Activated gamma-delta T cell treated with Interleukin-2 at 50 U/mL for 16 hours (primary cell): ENCODE data around the gene FAF1.
"Not testable (repeated sequence)": the region's sequence is repeated elsewhere in the genome, so short reads cannot be mapped to it uniquely, and the experiment has no call there.

Experiments
- DNase-seq: peaks from one replicate; pipeline ENCODE4 v3.0.0-alpha.2; 2020

Gene FAF1

GRCh38 chr1:50527987-50528320 lies 432.1 kb downstream of the FAF1 start:
- not testable (repeated sequence) for DNase-seq

DNA sequence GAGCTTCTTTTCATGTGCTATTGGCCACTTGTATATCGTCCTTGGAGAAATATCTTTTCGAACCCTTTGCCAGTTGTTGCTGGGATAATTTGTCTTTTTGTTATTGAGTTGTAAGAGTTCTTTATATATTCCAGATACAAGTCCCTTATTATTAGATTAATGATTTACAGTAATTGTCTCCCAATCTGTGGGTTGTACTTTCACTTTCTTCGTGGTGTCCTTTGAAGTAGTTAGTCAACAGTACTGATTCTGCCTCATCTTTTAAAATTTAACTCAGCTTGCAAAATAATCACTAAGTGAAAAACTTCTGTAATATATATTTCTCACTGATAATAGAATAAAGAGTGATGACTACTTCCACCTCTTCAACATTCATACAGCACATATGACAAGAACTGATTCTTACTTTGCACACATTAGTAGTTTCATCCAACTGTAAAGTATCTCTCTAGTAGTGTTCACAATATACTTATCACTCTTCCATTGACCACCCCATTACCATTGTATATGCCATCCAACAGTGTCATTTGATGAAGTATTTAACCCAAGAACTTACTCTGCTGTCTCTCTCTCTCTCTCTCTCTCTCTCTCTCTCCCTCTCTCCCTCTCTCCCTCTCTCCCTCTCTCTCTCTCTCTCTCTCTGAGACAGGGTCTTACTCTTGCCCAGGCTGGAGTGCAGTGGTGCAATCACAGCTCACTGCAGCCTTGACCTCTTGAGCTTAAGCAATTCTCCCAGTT lies 432.6 kb downstream of the FAF1 start:
- DNase-seq: no peak

- no peak for DNase-seq
Measured at GRCh38 chr1:50526431-50526830, 433.6 kb downstream of the FAF1 start.

DNA sequence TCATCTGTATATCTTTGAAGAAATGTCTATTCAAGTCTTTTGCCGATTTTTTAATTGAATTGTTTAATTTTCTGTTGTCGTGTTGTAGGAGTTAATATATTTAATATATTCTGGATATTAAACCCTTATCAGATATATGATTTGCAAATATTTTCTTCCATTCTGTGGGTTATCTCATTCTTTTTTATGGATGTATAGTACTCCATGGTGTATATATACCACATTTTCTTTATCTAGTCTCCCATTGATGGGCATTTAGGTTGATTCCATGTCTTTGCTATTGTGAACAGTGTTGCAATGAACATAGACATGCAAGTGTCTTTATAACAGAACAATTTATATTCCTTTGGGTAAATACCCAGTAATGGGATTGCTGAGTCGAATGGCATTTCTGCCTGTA lies 436.5 kb downstream of the FAF1 start:
- no peak for DNase-seq

GRCh38 chr1:50522691-50523342 lies 437.2 kb downstream of the FAF1 start:
- DNase-seq: no peak

DNA sequence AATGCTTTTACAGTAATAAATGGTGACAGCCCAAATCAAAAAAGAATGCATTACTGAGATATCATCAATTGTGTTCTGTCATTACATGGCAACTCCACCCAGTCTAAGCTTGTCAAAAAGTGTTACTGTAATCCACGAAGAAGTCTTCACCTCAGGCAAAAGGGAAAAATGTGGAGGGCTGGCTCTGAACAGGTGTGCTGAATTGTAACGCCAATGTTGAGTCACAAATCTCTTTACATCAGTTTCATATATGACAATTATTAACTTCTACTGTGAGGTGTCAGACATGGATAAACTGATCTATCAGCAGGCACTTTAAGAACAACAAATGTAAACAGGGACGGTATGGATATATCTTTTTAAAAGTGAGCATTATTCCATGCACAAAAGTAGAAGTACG lies 438.4 kb downstream of the FAF1 start:
- DNase-seq: no peak

DNA sequence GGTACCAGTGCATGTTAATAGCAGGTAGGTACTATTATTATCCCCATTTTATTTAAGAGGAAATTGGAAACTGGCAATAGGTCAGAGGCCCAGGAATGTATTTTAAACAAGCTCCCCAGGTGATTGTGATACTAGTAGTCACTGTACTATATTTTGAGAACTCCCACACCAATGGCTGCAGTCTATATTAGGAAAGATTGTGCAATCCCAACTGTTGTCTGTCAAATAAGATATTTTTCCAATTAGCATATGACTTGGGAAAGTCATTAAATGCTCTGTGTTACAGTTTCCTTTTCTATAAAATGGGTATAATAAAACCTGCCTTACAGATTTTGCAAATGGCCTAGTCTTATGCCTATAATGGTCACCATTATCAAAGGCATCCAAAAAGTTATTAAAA lies 442.6 kb downstream of the FAF1 start:
- no peak for DNase-seq

DNA sequence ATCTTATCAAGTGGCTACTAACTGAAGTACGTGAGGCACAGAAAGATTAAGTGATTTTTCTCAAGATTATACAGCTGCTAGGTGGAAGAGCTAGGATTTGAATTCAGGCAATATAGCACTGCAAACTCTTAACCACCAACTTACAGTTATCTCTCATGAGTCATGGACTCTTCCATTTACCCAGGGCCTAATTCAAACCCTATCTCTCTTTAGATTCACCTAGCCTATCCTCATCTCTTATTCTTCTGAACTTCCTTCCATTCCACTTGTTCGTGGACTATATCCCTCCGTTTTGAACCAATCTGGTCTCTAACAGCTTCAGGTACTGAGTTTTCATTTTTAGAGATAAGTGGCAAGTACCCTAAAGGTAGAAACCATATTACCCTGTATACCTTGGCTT lies 444.0 kb downstream of the FAF1 start:
- DNase-seq: no peak

- no peak for DNase-seq
Measured at GRCh38 chr1:50508040-50508586, 452.0 kb downstream of the FAF1 start.

DNA sequence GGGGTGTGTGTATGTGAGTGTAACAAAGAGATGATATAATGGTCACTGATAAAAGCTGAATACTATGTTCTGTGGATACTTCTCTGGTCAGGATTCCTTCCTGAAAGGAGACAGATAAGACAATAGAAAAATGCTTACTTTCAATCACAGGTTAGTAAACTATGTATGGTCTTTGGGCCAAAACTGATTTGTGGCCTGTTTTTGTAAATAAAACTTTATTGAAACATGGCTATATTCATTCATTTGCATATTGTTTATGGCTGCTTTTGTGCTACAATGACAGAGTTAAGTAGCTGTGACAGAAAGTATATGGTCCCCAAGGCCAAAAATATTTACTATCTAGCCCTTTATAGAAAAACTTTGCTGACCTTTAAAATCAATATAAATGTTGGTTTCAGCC lies 454.6 kb downstream of the FAF1 start:
- DNase-seq: no peak

DNA sequence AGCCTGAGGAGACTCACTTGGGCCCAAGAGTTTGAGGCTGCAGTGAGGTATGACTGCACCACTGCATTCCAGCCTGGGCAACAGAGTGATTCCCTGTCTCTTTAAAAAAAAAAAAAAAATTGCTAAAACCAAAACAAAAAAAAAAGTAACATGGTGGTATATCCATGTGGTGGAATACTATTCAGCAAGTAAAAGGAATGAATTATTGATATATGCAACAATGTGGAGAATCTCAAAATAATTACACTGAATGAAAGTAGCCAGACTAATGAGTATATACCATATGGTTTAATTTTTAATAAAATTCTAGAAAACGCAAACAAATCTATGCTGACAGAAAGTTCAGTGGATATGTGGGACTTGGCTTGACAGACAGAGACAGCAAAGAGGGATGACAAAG lies 456.6 kb downstream of the FAF1 start:
- no peak for DNase-seq

DNA sequence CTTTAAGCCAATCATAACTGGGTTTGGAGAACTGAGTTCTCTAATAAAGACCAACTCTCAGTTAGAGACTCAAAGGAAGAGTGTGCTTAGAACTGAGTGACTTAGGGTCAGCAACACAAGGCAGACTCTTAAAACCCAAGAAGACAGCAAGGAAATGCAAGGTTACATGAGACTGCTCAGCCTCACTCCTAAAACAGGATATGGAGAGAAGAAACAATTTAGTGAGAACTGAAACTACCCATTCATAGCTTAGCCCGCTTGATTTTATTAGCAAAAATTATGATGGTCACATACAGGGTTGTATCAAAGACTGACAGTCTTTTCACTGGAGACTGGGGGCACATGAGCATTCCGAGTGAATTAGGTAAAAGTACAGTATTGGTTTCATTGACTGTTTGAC lies 457.9 kb downstream of the FAF1 start:
- DNase-seq: no peak

- no peak for DNase-seq
Measured at GRCh38 chr1:50497007-50497406, 463.1 kb downstream of the FAF1 start.

GRCh38 chr1:50493710-50494109 lies 466.4 kb downstream of the FAF1 start:
- no peak for DNase-seq

- DNase-seq: no peak
Measured at GRCh38 chr1:50492142-50492541, 467.9 kb downstream of the FAF1 start.

- DNase-seq: no peak
Measured at GRCh38 chr1:50491142-50491541, 468.9 kb downstream of the FAF1 start.

GRCh38 chr1:50490640-50491039 lies 469.4 kb downstream of the FAF1 start:
- DNase-seq: no peak

- no peak for DNase-seq
Measured at GRCh38 chr1:50488876-50489275, 471.2 kb downstream of the FAF1 start.

- DNase-seq: no peak
Measured at GRCh38 chr1:50488356-50488755, 471.7 kb downstream of the FAF1 start.

DNA sequence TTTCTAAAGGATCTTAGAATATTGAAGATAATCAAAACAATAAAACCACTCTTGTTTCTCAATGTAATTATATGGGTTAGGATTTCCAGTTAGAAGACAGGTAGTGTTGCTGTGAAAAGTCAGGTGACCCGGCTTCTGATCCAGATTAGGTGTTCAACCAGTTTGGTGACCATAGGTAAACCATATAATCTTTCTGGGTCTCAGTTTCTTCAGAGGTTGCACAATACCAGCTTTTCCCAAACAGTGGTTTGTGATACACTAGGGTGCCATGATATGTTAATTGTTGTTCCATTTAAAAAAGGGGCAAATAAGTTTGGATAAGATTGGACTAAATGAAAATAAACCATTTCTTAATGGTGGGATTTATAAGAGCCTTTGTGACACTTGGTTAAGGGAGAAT lies 472.3 kb downstream of the FAF1 start:
- no peak for DNase-seq

- DNase-seq: no peak
Measured at GRCh38 chr1:50481142-50481736, 478.8 kb downstream of the FAF1 start.

- DNase-seq: no peak
Measured at GRCh38 chr1:50476800-50477199, 483.3 kb downstream of the FAF1 start.

DNA sequence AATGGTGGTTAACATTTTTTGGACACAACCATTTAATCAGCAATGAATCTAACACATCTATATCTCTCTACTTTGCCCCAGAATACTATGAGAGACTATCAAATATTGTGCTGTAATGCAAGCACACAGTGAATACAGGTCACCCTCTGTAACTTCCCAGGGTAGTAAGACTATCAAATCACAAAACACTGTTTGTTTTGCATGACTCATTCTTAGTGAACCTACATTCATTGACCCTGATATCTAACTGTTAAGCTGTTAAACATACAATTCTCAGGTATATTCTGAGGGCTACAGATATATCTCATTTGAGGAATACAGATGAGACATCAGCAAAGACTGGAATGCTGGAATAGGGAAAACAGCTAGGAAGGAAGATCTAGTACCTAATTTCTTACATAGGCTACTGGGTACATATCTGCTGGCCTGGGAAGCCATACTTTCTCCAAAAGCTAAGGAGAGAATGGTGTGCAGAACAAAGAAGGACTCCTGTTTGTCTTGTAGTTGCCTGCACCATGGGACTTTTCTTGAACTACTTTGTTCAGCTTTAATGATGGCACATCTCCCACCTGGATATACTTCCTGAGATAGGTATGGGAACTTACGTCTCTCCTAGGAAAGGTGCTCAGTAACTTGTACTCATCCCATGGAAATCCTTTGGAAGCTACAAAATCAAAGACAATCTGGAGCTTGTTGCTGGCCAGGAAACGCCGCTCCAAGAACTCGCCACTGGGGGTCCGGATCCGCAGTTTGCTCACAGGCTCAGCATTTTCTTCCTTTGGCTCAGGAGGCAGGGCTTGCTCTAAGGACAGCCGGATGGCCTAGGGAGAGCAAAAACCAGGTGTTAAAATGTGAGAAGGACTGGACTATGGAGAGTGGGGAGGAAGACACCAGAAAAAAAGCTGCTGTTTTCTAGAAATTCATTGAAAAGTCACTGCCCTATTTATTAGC lies 484.9 kb downstream of the FAF1 start:
- DNase-seq: no peak
